NCI-H748 treated with DMSO at 0.1 percent for 48 hours (cell line): ENCODE measurements around the gene RCAN1.

ENCODE experiments used
- DNase-seq: peaks from one replicate; lab custom pipeline; 2025; lab: John Stamatoyannopoulos, UW

RCAN1 gene

DNA sequence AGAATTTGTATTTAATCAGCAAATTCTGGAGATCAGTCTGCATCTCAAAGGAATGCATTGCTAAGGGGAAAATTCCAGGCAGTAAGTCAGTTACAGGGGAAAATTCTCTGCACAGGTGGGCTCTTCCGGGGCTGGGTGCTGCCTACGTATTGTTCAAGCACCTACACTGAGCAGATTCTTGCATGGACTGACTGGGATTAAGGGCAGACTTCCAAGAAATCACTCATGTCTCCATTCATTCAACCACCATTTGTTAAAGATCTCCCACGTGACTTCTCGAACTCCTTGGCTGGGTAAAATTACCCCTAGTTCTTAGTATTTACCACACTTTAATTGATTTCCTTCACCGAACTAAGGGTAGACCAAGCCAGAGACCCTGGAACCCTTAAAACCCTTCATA, 74.7 kb downstream of the RCAN1 start:
- DNase-seq, result no peak

DNA sequence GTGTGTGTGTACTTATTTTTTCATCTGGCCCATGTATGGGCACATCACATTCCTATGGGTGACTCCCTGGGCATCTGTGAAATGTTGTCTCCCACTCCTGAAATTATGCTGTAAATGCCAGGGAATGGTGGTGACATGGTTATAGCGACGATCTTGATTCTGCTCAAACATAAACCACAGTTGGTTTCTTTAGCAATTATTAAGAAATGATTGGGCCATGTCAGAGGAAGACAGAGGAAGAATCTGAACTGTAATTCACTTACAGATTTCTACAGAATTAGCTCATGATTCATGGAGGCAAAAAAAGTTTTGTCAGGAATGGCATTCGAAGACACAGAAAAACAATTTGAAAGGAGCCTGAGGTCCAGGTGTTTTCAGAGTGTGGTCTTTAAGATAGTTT, 77.1 kb downstream of the RCAN1 start:
- no peak for DNase-seq

DNA sequence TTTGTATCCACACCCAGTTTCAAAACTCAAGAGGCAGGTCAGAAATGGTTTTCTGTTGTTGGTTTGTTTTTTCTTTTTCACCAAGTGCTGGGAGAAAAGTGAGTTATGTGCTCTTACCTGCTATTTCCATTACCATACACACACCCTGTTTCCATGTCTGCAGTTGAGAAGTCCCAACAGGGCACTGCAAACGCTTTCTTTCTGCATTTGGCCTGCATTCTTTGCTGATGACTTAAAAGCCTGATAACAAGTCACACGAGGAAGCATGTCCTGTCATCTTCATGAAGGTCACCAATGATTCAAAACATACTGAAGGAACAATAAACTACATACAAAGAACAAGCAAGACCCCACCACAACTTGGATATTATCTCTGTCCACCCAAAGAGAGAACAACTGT, 78.1 kb downstream of the RCAN1 start:
- no peak for DNase-seq

DNA sequence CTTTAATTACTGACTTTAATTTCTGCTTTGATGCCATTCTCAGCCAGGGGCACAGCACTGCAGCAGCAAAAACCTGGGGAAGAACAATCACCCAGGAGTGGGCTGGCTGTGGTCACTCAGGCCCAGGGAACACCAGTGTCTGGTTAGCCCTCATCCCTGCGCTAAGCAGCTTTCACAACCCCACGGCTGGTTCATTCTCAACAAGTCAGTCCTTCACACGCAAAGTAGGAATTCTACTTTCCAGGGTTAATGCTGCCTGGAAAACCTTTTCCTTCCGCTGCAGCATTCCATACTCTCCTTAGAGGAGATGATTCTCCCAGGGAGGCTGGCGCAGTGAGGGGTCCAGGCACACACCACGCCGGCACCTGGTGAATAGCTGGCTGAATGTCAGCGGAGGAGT, 78.6 kb downstream of the RCAN1 start:
- DNase-seq, result no peak

DNA sequence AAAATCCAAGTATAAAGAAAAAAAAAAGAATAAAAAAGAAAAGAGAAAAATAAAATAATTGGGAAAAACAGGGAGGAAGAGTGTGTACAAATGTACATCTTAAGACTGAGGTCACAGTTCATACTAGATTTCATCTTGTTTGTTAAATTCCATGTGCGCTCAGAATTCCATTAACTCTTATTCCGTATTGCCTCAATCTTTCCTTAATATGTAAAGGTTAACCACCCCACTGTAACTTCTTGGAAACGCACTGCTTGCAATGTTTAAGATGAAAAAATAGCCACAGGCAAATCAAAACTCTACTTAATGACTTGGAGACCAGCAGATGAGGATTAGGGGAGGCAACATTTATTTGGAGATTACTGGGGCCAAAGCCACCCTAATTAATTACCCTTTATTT, 79.0 kb downstream of the RCAN1 start:
- no peak for DNase-seq

DNA sequence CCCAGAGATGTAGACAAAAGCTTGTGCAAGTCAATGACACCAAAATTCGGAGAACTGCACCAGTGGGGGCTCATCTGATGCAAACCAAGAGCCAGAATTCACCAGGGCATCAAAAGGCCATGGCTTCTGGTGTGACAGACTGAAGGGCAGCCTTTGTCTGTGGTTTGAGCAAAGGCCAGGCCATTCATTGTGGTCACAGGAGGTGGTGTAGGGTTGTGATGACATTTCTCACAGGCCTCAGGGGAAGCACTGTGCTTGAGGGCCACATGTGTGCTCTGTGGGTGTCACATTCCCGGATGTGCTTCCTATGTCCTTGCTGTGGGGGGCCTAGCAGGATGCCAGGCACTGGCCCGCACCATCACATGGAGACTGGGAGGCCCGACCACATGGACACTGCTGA, 80.4 kb downstream of the RCAN1 start:
- no peak for DNase-seq

DNA sequence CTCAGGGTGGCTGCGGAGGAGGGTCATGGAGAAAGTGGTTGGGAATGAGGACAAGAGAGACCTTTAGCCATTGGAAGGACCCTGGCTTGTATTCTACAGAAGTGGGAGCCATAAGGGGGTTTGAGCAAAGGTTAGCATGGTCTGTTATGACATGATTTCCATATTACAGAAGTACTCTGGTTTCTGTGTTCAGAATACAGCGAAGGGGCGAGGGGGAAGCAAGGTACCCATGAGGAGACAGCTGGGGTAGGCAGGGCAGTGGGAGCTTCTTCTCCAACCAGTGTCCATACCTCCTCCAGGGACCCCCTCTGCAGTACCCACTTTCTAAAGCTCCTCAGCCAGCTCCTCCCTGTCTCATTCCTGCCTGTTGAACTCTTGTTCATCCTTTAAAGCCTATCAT, 81.0 kb downstream of the RCAN1 start:
- DNase-seq, result no peak

DNA sequence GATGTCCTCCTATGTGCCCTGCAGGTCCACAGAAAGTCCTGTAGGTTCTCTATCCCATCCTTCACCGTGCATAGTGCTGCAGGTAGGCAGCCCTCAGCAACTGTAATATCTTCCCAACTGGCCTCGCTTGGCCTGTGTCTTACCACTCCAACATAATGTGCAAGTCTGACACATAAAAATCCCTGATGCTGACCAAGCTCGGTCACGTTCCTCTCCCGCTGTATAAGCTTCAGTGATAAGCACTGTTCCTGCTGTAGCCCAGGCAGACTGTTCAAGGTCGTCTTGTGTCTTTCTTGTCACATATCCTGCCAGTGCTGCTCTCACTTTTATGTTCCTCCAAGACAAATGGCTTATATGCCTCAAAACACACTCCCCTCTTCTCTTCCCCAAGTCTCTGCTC, 83.5 kb downstream of the RCAN1 start:
- no peak for DNase-seq

DNA sequence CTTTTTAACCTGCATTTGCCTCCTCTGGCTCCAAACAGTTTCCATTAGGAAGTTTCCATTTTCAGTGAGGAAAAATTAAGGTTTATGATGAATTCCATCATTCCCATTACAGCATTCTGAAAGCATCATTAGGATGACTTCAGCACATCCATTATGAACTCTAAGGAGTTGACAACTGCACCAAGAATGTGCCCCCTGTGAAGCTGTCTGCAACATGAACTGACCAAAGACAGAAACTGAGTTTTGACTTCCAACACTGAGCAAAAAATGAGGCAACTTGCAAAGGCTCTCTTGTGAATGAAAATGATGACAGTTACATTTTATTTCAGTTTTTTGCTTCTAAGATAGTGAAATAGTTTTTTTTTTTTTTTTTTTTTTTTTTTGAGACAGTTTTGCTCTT, 84.7 kb downstream of the RCAN1 start:
- no peak for DNase-seq

DNA sequence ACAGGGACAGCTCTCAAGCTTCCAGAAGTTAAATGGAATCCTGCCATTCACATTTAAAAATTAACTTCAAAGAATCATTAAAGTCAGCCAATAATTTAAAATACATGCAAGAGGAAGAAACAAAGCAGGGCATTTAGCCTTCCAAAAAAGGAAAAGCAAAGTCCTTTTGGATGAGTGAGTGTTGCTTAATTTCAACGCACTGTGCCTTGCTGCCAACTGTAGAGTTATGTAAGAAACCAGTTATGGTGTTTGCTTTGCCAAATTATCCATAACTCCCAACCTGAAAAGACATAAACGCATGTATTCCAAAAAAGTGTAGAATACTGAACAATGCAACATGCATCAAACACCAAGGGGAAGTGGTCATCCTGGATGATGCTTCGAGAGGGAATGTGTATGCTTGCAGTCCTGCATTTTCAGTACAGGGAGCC, 86.8 kb downstream of the RCAN1 start:
- no peak for DNase-seq

DNA sequence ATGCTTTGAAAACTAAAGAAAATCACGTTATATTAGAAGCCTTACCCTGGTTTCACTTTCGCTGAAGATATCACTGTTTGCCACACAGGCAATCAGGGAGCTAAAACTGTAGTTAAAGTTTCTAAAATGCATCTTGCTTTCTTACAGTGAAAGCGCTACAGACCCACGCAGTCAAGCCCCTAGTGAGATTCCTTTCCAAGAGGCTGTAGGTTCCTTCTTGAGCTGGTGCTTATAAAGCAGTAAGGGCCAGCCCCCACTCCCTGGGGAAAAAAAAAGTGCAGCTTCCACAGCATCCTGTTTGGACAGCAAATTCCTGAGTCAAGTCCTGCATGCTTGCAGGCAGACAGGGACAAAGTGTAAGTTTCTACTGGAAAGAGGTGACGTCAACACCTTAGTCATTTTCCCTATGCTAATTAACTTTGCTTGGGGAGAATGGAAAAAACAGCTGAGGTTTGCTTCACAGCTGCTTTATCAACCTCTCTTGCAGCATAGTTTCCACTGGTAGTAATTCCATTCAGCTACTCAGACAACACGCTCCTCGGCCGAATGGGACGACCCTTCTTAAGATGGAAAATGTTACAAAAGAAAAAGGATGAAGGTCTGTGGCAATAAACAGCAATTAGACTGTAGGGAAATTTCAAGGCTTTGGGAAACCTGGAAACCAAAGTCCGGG, 88.2 kb downstream of the RCAN1 start:
- no peak for DNase-seq

DNA sequence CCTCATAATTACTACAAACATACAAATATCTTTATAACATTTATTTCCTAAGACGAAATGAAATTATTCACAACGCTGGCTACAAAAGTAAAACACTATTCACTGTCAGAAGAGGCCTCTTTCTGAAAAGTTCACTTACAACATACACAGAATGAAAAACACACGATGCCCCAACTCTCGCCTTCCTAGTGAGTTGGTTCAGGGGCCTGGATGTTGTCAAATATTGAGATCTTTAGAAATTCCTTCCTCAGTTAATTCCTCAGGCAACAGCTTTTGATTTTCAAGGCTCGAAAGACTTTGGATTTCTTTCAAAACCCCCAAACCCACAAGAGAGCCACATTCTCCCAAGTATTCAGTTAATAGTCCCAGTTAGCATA, 88.7 kb downstream of the RCAN1 start:
- DNase-seq, result no peak

DNA sequence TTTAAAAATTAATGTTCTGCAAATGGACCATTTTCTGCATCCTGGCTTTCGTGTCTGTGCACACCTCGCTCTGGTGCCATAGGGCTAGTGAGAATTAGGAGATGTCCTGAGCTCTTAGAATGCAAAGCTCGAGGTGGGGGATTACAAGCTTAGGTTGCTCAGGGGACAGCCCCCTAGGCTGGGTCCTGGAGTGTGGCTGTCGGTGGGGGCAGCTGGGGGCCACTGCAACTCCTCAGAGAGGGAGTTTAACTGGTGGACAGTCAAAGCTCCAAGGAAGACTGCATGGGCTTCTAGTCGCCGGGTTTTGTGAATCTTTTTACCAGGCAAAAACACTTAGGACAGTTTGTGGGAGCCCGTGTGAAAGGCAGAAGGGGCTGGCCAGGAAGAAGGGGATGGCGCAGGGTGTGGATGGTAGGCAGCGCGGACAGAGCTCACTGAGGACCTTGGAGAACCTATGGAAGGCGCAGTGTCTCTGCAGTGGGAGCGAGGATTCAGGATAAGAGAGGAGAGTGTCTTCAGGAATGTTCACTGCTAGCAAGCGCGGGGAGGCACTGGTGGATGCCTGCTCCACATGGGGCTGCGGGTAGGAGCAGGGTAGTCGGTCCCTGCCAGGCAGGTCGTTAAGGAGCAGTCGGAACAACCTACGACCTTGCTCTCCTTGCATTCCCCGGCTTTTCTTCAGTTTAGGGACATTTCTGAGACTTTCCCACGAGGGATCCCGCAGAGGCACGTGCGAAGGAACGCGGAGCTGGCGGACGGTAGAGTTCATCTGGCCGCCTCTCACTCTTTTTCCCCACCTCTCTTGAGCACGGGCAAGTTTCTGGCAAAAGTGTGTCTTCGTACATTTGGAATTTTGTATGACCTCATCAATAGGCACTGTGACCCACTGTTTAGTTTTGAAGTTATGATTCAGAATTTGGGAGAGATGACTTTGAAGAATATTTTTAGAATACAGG, 90.0 kb downstream of the RCAN1 start:
- DNase-seq, result no peak

DNA sequence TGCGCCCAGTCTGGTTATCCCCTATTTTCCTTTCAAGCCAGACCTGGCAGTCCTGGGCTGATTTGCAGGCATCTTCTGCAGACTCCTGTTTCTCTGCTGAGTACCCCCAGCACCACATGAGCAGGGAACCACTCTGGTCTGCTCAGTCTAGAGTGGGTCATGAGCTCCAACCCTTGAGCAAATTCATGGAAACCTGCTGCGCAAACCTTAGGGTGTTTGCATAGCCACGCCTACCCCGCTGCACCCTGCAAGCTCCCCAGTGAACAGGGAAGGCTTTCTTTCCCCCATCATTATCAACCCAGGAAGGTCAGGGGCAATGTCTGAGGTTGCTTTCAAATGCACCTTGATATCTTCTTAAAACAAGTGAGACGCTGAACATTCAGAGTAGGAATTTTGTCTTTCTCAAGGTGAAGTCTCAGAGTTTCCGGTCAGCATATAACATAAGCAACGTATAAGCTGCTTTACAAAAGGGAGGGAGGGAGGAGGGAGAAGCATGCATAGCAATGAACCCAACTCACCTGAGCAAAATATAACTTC, 91.8 kb downstream of the RCAN1 start:
- DNase-seq, result no peak

DNA sequence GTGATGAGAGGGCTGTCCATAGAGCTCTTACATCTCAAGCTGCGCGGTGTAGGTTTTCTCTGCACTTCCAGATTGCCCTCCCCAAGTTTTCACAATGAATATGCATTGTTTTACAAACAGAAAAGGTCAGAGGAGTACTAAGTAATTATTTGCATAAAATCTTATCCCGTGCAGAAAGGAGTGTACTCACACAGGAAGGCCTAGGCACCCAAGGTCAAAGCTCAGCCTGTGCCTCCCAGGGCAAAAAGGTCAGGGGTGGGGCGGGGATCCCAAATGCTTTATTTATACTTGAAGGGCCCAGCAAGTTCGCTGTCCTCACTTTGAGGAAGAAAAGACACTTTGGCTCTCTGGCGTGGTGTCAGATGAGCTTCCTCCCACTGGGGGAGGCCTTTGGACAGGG, 92.6 kb downstream of the RCAN1 start:
- no peak for DNase-seq

DNA sequence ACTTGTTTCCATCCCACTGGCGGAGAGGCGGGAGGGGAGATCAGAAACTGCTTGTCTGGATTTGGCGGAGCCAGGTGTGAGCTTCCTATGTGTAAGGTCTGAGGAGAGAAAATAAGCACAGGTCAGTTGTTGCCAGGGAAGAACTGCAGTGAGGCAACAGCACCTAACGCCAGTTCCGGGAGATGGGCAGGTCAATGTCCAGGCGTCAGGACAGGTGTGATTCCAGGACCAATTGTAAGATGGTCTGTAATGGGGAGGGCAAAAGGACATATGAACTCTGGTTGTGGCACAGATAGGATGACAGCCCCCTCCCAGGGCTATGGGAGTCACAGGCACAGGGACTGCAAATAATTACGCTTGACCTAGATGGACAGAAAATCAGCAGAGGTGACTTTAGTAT, 93.4 kb downstream of the RCAN1 start:
- no peak for DNase-seq

DNA sequence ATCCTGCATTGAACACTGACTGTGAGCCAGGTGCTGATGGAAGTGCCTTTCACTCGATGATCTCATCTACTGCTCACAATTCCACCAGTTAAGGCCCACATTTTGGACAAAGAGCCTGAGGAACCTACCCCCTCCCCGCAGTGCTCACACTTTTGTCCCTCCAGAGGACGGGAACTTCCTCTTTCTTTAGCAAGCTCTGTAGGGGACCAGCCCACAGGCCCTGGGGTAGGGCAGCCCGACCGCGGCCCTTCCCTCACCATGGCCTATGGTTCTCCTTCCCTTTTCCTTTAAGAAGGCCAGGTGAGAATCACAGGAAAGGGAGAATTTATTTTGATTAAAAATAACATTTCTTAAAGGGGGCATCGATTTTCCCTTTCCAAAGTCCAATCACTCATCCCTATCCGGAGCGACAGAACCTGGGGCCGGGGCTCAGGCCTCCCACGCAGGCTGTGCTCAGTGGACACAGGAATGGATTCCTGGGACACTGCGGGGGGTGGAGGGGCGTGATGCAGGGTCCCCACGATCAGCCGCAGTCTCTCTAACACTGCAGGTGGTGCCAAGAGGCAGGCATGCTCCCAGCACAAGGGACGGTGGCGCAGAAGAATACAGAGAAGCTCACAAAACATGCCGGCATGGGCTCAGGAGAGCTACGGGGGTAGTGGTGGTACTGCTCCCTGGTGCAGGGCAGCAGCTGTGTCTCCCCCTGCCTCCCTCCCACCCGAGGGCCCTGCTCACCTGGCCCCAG, 94.0 kb downstream of the RCAN1 start:
- no peak for DNase-seq

DNA sequence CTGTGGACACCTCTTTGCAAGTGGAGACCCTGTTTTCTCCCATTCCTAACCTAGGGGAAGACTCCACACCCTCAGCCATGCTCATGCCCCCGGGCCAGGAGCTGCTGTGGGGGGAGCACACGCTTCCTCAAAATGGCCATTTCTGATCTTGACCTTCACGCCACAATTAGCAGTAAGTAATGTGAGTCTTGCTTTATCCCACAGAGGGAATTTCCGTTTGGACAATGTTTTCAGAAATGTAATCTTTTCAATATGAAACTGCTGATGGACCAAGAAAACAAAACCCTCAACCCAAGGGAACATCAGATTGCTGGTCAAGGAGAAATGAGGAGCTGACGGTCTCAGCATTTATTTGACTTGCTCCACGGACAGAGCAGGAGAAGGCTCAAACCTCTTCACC, 94.6 kb downstream of the RCAN1 start:
- DNase-seq, result no peak

DNA sequence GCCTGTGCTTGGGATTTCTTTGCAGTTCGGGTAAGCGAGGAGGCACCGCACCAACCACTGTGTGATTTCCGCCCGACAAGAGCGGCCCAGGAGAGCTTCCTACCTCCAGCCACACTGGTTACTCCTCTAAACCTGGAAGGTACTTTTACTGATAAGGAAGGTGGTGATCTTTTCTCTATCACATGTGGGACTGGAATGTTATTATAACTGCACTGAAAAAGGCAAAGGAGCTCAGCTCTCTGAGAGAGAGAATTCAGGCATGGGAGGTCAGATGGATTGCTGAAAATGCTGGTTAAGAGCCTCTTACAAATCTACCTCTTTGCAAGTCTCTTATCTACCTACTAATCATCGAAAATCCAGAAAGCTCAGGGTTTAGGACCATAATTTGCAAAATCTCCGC, 95.2 kb downstream of the RCAN1 start:
- DNase-seq, result no peak

DNA sequence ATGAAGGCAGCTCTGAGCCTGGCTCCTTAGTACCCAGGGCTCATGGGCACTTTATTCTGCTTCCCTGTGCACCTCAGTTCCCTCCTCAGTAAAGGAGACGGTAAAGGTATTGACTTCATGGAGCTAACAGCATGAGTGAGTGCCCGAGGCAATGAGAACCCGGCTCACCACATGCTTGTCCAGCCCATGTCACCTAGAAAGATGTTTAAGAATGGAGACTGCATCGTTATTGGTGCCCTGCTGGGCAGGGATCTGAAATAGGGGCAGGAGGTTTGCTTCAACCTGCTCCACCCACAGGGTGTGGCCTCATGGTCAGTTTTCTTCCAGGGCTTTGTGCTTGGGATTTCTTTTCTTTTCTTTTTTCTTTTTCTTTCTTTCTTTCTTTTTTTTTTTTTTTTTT, 95.9 kb downstream of the RCAN1 start:
- DNase-seq, result no peak

DNA sequence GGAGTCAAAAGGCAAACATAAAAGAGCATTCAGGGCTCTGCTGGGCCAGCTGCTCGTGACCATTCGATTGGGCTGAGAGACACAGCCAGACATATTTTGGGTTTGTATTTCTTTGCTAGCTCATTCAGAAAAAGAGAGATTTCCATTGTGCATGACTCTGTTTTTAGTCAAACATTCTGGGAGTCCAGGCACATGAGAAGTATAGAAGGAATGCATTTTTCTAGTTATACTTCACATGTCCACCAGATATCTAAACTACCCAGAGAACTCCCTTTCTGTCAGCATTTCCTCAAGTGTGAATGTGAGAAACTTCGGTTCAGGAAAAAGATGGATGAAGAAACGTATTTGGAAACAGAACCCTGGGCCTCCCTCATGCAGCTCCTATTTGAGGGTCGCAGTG, 96.6 kb downstream of the RCAN1 start:
- no peak for DNase-seq

DNA sequence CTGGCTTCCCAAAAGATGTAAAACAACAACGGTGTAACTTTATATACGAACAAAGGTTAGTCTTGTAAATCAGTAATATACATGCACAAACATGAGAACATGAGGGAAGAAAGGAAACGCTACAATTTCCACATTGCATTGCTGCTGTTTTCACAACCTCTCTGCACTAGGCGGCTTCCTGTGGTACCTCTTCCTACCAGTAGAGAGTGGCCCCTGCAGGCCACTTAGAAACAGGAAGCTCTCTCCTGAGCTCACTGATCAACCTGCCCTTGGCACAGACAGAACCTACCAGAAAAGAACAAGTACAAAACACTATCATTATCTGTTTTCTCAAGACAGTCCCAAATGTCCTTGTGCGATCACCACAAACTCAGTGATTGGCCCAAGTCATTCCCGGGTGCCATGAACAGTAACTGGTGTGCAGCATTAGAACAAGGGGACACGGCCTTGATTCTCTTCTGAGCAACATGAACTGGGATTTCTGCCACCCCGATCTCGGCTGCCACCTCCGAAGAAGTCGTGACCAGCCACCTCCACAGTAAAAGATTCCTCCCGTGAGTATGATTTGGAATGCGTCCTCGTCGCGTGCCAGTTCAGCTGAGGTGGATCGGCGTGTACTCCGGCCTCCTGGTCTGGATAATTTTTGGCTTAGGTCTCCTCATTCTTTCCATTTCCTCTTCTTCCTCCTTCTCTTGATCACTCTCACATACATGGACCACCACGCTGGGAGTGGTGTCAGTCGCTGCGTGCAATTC, 97.2 kb downstream of the RCAN1 start:
- no peak for DNase-seq
